SK-N-SH (cell line): Measurements from ENCODE around the gene COL28A1. TPM values are rescaled to one million over a fixed set of nuclear protein-coding genes. Genes with fewer than 3 reads are reported as not detected.

Experiments
- CTCF ChIA-PET: fragments of 300-600, 350-600 bp; formaldehyde crosslinking; extraction: SDS; loops from one replicate; lab custom pipeline; 2021; lab: Yijun Ruan, JAX
- POLR2A ChIA-PET: fragments of 350-600 bp; sonication (Branson Sonifier 250); formaldehyde crosslinking; extraction: SDS; loops from one replicate; lab custom pipeline; 2020; ENCODE audit warnings: antibody characterized with exemption, inconsistent platforms; lab: Yijun Ruan, JAX
- DNase-seq: peaks from one replicate; pipeline ENCODE4 v3.0.0; 2012
- H2AFZ ChIP-seq: fragments of 200-600 bp; sonication (generic); 2 replicates; pipeline ENCODE4 v1.8.1; 2016; ENCODE audit warnings: antibody characterized with exemption, mild to moderate bottlenecking, low read depth
- H3F3A ChIP-seq: fragments of 200-600 bp; sonication (generic); replicated peaks from 2 replicates; pipeline ENCODE3; 2016; ENCODE audit warnings: antibody characterized with exemption, mild to moderate bottlenecking; ENCODE audit not compliant: insufficient read depth
- H3K27ac ChIP-seq, 2 experiments: fragments of 200-500 bp in 1 of 2; fragments of 200-600 bp in 1 of 2; sonication (Bioruptor generic) in 1 of 2; sonication (generic), shearing (Covaris generic) in 1 of 2; 2 replicates each; pipeline versions ENCODE4 v1.5.1 to v1.6.1; 2014 to 2016; ENCODE audit warnings: low read depth in 2 of 2, inconsistent platforms in 1 of 2, low read length in 1 of 2, mild to moderate bottlenecking in 1 of 2, mixed read lengths in 1 of 2
- H3K27me3 ChIP-seq: fragments of 200-600 bp; sonication (generic), shearing (Covaris generic); 2 replicates; pipeline ENCODE4 v1.6.1; 2016; ENCODE audit warnings: mixed run types; ENCODE audit not compliant: insufficient read depth
- H3K36me3 ChIP-seq, 2 experiments: fragments of 200-500 bp in 1 of 2; fragments of 200-600 bp in 1 of 2; sonication (Bioruptor generic) in 1 of 2; sonication (generic) in 1 of 2; replicated peaks in 1 of 2; 2 replicates each; pipeline versions ENCODE3 to v1.5.1; 2014 to 2016; ENCODE audit warnings: low read length in 1 of 2, mild to moderate bottlenecking in 1 of 2; ENCODE audit not compliant: insufficient read depth in 2 of 2, control insufficient read depth in 1 of 2
- H3K4me1 ChIP-seq, 2 experiments: fragments of 200-500 bp in 1 of 2; fragments of 200-600 bp in 1 of 2; sonication (Bioruptor generic) in 1 of 2; sonication (generic), shearing (Covaris generic) in 1 of 2; 2 replicates each; pipeline versions ENCODE4 v1.5.1 to v1.6.1; 2014 to 2016; ENCODE audit warnings: low read depth in 1 of 2, low read length in 1 of 2, mixed run types in 1 of 2; ENCODE audit not compliant: insufficient read depth in 2 of 2, control insufficient read depth in 1 of 2
- H3K4me2 ChIP-seq: fragments of 200-600 bp; sonication (generic), shearing (Covaris generic); 2 replicates; pipeline ENCODE4 v1.6.1; 2017; ENCODE audit warnings: mixed run types
- H3K4me3 ChIP-seq, 2 experiments: fragments of 200-500 bp in 1 of 2; fragments of 200-600 bp in 1 of 2; sonication (Bioruptor generic) in 1 of 2; sonication (generic), shearing (Covaris generic) in 1 of 2; 2 replicates each; pipeline versions ENCODE4 v1.5.1 to v1.8.1; 2014 to 2016; ENCODE audit warnings: low read depth in 2 of 2, inconsistent platforms in 1 of 2, low read length in 1 of 2, mild to moderate bottlenecking in 1 of 2, mixed read lengths in 1 of 2, moderate library complexity in 1 of 2
- H3K79me2 ChIP-seq: fragments of 200-600 bp; sonication (generic); 2 replicates; pipeline ENCODE4 v1.8.1; 2017; ENCODE audit warnings: mild to moderate bottlenecking; ENCODE audit not compliant: insufficient read depth
- H3K9ac ChIP-seq: fragments of 200-600 bp; sonication (generic); 2 replicates; pipeline ENCODE4 v1.6.1; 2017; ENCODE audit warnings: mixed run types
- H3K9me2 ChIP-seq: fragments of 200-600 bp; sonication (generic); 2 replicates; pipeline ENCODE4 v1.6.1; 2017; ENCODE audit warnings: mixed run types
- H3K9me3 ChIP-seq: fragments of 200-600 bp; sonication (generic); 2 replicates; pipeline ENCODE4 v1.6.1; 2017; ENCODE audit warnings: mixed run types, mild to moderate bottlenecking, moderate library complexity
- H4K20me1 ChIP-seq: fragments of 200-600 bp; sonication (generic); 2 replicates; pipeline ENCODE4 v1.6.1; 2017; ENCODE audit warnings: mild to moderate bottlenecking, mixed run types; ENCODE audit not compliant: insufficient read depth
- CTCF ChIP-seq: fragments of 200-600 bp; sonication (generic); IDR thresholded peaks from 2 replicates; pipeline ENCODE4 v1.6.1; 2017; ENCODE audit warnings: antibody characterized with exemption, mild to moderate bottlenecking, moderate library complexity
- ELF1 ChIP-seq: IDR thresholded peaks from 2 replicates; pipeline ENCODE4 v1.4.0; 2012
- EP300 ChIP-seq, 2 experiments: IDR thresholded peaks; 2 replicates each; pipeline versions ENCODE4 v1.4.0 to v1.6.1; 2012; ENCODE audit warnings: borderline replicate concordance in 1 of 2, low read depth in 1 of 2, low read length in 1 of 2
- EZH2phosphoT487 ChIP-seq: fragments of 200-600 bp; sonication (generic); IDR thresholded peaks from 2 replicates; pipeline ENCODE4 v1.6.1; 2017; ENCODE audit warnings: low read depth, mixed run types, mild to moderate bottlenecking, antibody characterized with exemption, moderate library complexity, borderline replicate concordance
- FOSL2 ChIP-seq: IDR thresholded peaks from 2 replicates; pipeline ENCODE4 v1.4.0; 2012; ENCODE audit warnings: low read depth, mild to moderate bottlenecking, moderate library complexity, borderline replicate concordance
- FOXJ3 ChIP-seq: sonication (generic); formaldehyde crosslinking; IDR thresholded peaks from 2 replicates; pipeline ENCODE4 v1.5.1; 2020; ENCODE audit warnings: mild to moderate bottlenecking, missing genetic modification reagents
- FOXM1 ChIP-seq: IDR thresholded peaks from 2 replicates; pipeline ENCODE4 v1.4.0; 2012; ENCODE audit warnings: low read depth, mild to moderate bottlenecking
- GABPA ChIP-seq: IDR thresholded peaks from 2 replicates; pipeline ENCODE4 v1.4.0; 2012; ENCODE audit warnings: low read depth, mild to moderate bottlenecking
- JUND ChIP-seq: IDR thresholded peaks from 2 replicates; pipeline ENCODE4 v1.4.0; 2012
- MAX ChIP-seq: IDR thresholded peaks from 2 replicates; pipeline ENCODE4 v1.4.0; 2012; ENCODE audit warnings: low read depth
- MXI1 ChIP-seq: IDR thresholded peaks from 2 replicates; pipeline ENCODE4 v1.6.1; 2012; ENCODE audit warnings: mild to moderate bottlenecking, low read depth, low read length, improper control_type of control experiment
- PBX3 ChIP-seq: IDR thresholded peaks from 2 replicates; pipeline ENCODE4; 2012
- RAD21 ChIP-seq: IDR thresholded peaks from 2 replicates; pipeline ENCODE4 v1.6.1; 2012; ENCODE audit warnings: mild to moderate bottlenecking, low read length
- RCOR1 ChIP-seq: fragments of 150-350 bp; IDR thresholded peaks from 2 replicates; pipeline ENCODE4 v1.6.1; 2017; ENCODE audit warnings: antibody characterized with exemption, low read length
- RXRA ChIP-seq: IDR thresholded peaks from 2 replicates; pipeline ENCODE4 v1.4.0; 2012; ENCODE audit warnings: low read depth, mild to moderate bottlenecking, borderline replicate concordance
- SMC3 ChIP-seq: IDR thresholded peaks from 2 replicates; pipeline ENCODE4 v1.6.1; 2012; ENCODE audit warnings: low read depth, low read length, improper control_type of control experiment
- TAF1 ChIP-seq: IDR thresholded peaks from 2 replicates; pipeline ENCODE4 v1.6.1; 2012; ENCODE audit warnings: low read depth, mild to moderate bottlenecking, low read length, moderate library complexity, borderline replicate concordance
- TCF12 ChIP-seq: IDR thresholded peaks from 2 replicates; pipeline ENCODE4 v1.4.0; 2012
- TEAD4 ChIP-seq: IDR thresholded peaks from 2 replicates; pipeline ENCODE4 v1.4.0; 2012; ENCODE audit warnings: mild to moderate bottlenecking, borderline replicate concordance; ENCODE audit not compliant: insufficient read depth
- USF2 ChIP-seq: fragments of 150-350 bp; IDR thresholded peaks from 2 replicates; pipeline ENCODE4 v1.6.1; 2017; ENCODE audit warnings: antibody characterized with exemption, low read length, low read depth, borderline replicate concordance
- YY1 ChIP-seq: IDR thresholded peaks from 2 replicates; pipeline ENCODE4 v1.4.0; 2012; ENCODE audit warnings: low read depth, mild to moderate bottlenecking
- WGBS: methylation state at CpG from one replicate; pipeline ENCODE4 v1.1.6; 2017; ENCODE audit warnings: low lambda C conversion rate; 5-methylcytosine and 5-hydroxymethylcytosine counted together
- polyA plus RNA-seq, 3 experiments: library from polyadenylated mRNA; depleted of rRNA; stranded (reverse); fragments of >200 nt; gene quantifications; 2 replicates each; pipeline ENCODE4 v1.2.3, GENCODE V29; 2012
- TF ChIP-seq, protein P1 (sequence below): IDR thresholded peaks from 2 replicates; pipeline ENCODE4 v1.4.0; 2012; ENCODE audit warnings: low read depth, borderline replicate concordance
- TF ChIP-seq, protein P2 (sequence below): IDR thresholded peaks from 2 replicates; pipeline ENCODE4 v1.4.0; 2012; ENCODE audit warnings: low read depth, borderline replicate concordance

Gene COL28A1
- polyA plus RNA-seq, 1 of the 3 experiments (the other 2 are of a cell fraction): not detected

DNA sequence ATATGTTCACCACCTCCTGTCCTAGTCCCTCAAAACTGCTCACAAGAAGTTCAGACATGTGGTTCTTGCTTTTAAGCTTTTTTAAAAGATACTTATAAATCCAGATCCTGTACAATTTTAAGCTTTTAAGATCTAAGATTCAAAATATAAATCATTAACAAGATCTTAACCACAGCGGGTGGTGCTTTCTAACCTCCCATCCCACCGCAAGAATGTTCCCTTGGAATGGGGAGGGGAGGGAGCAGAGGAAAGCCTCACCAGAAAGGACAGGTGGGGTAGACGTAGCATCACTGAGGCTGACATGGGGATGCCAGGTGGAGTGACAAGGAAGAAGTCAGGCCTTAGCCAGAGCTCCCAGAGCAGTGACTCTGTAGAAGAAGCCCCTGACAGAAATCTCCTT is 219.8 kb downstream of the COL28A1 start:
- 35% methylated on average over 3 of the region's 3 CpGs for WGBS
- CTCF ChIA-PET: interaction anchor here (1.4 to 1.9 kb wide), 2 partner anchors 35 to 36 kb away, joined by 3 to 4 read pairs; no protein-coding TSS in a partner anchor
- Histone ChIP-seq H4K20me1 (no peaks in the 10 kb centered on the region), H3K27ac (no peak overlapping the region), H3F3A (no peaks in the 10 kb centered on the region), H3K79me2 (no peaks in the 10 kb centered on the region), H3K9me2 (no peaks in the 10 kb centered on the region), H2AFZ (no peak overlapping the region), H3K4me1 (no peaks in the 10 kb centered on the region), H3K27me3 (no peaks in the 10 kb centered on the region), H3K9me3 (no peaks in the 10 kb centered on the region), H3K36me3 (no peaks in the 10 kb centered on the region), H3K4me3 (no peak overlapping the region), H3K9ac (no peak overlapping the region), H3K4me2 (no peak overlapping the region)
- POLR2A ChIA-PET: no interaction called here
- no peak for DNase-seq
- TF ChIP-seq JUND (no peak), YY1 (no peak), FOXJ3 (CRISPR knock-in tag) (no peak), TAF1 (no peak), PBX3 (no peak), MXI1 (no peak), RXRA (no peak), SMC3 (no peak), FOSL2 (no peak), GABPA (no peak), USF2 (no peak), MAX (no peak), RAD21 (no peak)
- TF ChIP-seq, protein P1, sequence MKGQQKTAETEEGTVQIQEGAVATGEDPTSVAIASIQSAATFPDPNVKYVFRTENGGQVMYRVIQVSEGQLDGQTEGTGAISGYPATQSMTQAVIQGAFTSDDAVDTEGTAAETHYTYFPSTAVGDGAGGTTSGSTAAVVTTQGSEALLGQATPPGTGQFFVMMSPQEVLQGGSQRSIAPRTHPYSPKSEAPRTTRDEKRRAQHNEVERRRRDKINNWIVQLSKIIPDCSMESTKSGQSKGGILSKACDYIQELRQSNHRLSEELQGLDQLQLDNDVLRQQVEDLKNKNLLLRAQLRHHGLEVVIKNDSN: no peak

DNA sequence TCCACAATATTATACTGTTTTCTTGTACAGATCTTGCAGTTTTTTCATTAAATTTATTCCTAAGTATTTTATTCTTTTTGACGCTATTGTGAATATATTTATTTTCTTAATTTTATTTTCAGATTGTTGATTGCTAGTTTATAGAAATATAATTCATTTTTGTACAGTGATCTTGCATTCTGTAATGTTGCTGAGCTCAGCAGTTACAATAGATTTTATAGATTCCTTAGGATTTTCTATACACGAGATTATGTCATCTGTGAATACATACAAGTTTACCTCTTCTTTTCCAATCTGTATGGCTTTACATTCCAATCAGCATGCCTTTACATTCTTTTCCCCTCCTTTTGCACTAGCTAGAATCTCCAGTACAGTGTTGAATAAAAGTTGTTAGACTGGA is 223.3 kb downstream of the COL28A1 start:
- no peaks in the 10 kb centered on the region for H3K27me3 ChIP-seq
- POLR2A ChIA-PET: no interaction called here
- no peak overlapping the region for H3K27ac ChIP-seq
- H3K4me3 ChIP-seq: no peak overlapping the region
- no peaks in the 10 kb centered on the region for H3K36me3 ChIP-seq
- no peak overlapping the region for H3K4me2 ChIP-seq
- H4K20me1 ChIP-seq: no peaks in the 10 kb centered on the region
- CTCF ChIA-PET: interaction anchor here (0.8 to 1.0 kb wide), 2 partner anchors 16 to 130 kb away, joined by 3 read pairs; no protein-coding TSS in a partner anchor
- H3K4me1 ChIP-seq: no peaks in the 10 kb centered on the region
- H3F3A ChIP-seq: no peaks in the 10 kb centered on the region
- no peaks in the 10 kb centered on the region for H3K9me2 ChIP-seq
- H3K9me3 ChIP-seq: no peaks in the 10 kb centered on the region
- H3K9ac ChIP-seq: no peak overlapping the region
- WGBS: 30% methylated on average over 2 of the region's 2 CpGs
- no peak for DNase-seq
- no peaks in the 10 kb centered on the region for H3K79me2 ChIP-seq
- no peak overlapping the region for H2AFZ ChIP-seq
- TF ChIP-seq CTCF (no peak), RCOR1 (no peak), JUND (no peak), EP300 (IDR thresholded peaks at IDR 0.05; ENCODE audit: borderline replicate concordance in 1 of 2, low read depth in 1 of 2, low read length in 1 of 2) (no peak), MXI1 (no peak), ELF1 (no peak), EZH2phosphoT487 (no peak), TEAD4 (no peak), FOXM1 (no peak), TCF12 (no peak), MAX (no peak)
- TF ChIP-seq, protein P2, sequence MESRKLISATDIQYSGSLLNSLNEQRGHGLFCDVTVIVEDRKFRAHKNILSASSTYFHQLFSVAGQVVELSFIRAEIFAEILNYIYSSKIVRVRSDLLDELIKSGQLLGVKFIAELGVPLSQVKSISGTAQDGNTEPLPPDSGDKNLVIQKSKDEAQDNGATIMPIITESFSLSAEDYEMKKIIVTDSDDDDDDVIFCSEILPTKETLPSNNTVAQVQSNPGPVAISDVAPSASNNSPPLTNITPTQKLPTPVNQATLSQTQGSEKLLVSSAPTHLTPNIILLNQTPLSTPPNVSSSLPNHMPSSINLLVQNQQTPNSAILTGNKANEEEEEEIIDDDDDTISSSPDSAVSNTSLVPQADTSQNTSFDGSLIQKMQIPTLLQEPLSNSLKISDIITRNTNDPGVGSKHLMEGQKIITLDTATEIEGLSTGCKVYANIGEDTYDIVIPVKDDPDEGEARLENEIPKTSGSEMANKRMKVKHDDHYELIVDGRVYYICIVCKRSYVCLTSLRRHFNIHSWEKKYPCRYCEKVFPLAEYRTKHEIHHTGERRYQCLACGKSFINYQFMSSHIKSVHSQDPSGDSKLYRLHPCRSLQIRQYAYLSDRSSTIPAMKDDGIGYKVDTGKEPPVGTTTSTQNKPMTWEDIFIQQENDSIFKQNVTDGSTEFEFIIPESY: no peak
